ENCODE results near the gene LNP1. TPM values are rescaled to one million over a fixed set of nuclear protein-coding genes. Genes with fewer than 3 reads are reported as not detected.

The LNP1 gene
- total and polyA plus RNA-seq, 9 of the 15 experiments (the other 6 are each of a cell fraction or from before 2014, with no cell fraction given), result 1.9 to 5.2 (median 4.5) TPM

DNA sequence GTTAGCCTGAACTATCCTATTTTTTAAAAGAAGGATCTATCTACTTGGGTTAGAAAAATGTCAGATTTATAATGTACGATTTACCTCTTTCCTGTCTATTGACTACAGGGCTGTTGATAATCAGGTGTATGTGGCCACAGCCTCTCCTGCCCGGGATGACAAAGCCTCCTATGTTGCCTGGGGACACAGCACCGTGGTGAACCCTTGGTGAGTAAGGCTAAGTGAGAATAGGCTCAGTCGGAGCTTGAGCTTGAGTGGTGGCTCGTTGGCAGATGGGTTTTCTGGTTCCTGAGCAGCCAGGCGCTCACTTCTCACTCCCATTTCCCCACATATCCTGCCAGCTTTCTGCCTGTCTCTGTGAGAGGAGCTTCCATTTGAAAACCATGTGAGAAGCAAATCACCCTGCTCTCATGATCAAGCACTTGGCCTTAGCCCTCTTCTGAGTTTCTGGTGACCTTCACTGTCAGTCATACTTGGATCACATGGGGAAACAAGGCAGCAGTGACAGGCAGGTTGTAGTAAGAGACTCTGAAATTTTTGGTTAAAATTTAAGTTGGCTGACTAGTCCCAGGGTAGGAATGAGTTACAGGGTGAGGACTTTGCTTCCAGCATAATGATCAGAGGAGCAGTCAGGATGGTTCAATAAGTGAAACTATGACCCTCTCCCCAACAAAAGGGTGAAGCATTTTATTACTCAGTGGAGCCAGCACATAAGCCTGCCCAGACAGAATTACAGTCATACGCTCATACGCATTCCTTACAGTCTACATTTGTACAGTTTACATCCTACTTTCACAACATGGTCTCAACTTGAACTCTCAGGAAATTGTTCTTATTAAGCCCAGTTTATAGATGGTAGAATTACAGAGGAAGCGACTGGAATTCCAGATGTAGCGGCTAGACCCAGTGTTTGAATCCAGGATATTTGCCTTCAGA is 48.8 kb upstream of the LNP1 start:
- 80% methylated on average over 9 of the region's 10 CpGs for WGBS (ENCODE audit: insufficient coverage, low coverage, missing lambda C conversion rate)
- CTCF ChIA-PET (ENCODE audit: low intra/inter-chr PET ratio), result no interaction called here
- Histone ChIP-seq H2AFZ (ENCODE audit: low read depth, low read length) (no peak overlapping the region), H3K79me2 (ENCODE audit: control insufficient read depth, insufficient read depth, low read length) (no peaks in the 10 kb centered on the region), H3K9me1 (ENCODE audit: control insufficient read depth, insufficient read depth, low read length) (no peaks in the 10 kb centered on the region), H3K4me1 (replicated peaks in 1 of 2; ENCODE audit: control insufficient read depth in 2 of 2, insufficient read depth in 2 of 2, low read length in 2 of 2) (no peaks in the 10 kb centered on the region; a peak in 2 of 5 replicates), H3K36me3 (ENCODE audit: control insufficient read depth, insufficient read depth, low read length) (peaks cover 22% of the 10 kb centered on the region; the same call in 2 of the 3 replicates), H3K4me2 (ENCODE audit: insufficient read depth, low read length) (no peak overlapping the region), H3K27me3 (ENCODE audit: control insufficient read depth in 2 of 2, insufficient read depth in 2 of 2, low read length in 2 of 2) (no peaks in the 10 kb centered on the region), H3K27ac (ENCODE audit: extremely low read depth, low read depth, low read length) (no peak overlapping the region), H4K20me1 (replicated peaks; ENCODE audit: control insufficient read depth, insufficient read depth, low read length) (no peaks in the 10 kb centered on the region), H3K9me3 (replicated peaks; ENCODE audit: control insufficient read depth, insufficient read depth, low read depth, low read length) (no peaks in the 10 kb centered on the region), H3K9ac (ENCODE audit: insufficient read depth in 1 of 2, low read depth in 2 of 2, low read length in 2 of 2) (no peak overlapping the region), H3K4me3 (no peak overlapping the region)
- POLR2A ChIA-PET, result interaction anchor here (0.5 kb wide), 1 partner anchor 43 kb away, joined by 4 read pairs; no protein-coding TSS in a partner anchor
- no peak for FAIRE-seq
- ATAC-seq, result no peak
- DNase-seq (ENCODE audit: extremely low read depth in 1 of 4, low spot score in 3 of 4), result no peak
- in situ Hi-C loops (cut with MboI) (no loop called here), intact Hi-C loops (cut with micrococcal nuclease) (no loop called here)
- BruUV-seq (replicated peaks), result no TSS peak
- TF ChIP-seq FIP1L1 (IDR thresholded peaks at IDR 0.05; ENCODE audit: low read depth, low read length, poor library complexity, severe bottlenecking) (no peak), ELF1 (tag; IDR thresholded peaks at IDR 0.05) (no peak), ZZZ3 (IDR thresholded peaks at IDR 0.05) (no peak), ZNF583 (CRISPR knock-in tag; IDR thresholded peaks at IDR 0.05) (no peak), ZC3H8 (IDR thresholded peaks at IDR 0.05) (no peak), ZNF3 (CRISPR knock-in tag; IDR thresholded peaks at IDR 0.05) (no peak), CBX1 (IDR thresholded peaks at IDR 0.05; ENCODE audit: low read depth) (no peak), ZNF354B (CRISPR knock-in tag; IDR thresholded peaks at IDR 0.05) (no peak), ZNF274 (IDR thresholded peaks at IDR 0.05; ENCODE audit: borderline replicate concordance, low read depth, low read length) (no peak), KAT8 (IDR thresholded peaks at IDR 0.05; ENCODE audit: low read depth) (no peak)
- TF ChIP-seq, protein P1, sequence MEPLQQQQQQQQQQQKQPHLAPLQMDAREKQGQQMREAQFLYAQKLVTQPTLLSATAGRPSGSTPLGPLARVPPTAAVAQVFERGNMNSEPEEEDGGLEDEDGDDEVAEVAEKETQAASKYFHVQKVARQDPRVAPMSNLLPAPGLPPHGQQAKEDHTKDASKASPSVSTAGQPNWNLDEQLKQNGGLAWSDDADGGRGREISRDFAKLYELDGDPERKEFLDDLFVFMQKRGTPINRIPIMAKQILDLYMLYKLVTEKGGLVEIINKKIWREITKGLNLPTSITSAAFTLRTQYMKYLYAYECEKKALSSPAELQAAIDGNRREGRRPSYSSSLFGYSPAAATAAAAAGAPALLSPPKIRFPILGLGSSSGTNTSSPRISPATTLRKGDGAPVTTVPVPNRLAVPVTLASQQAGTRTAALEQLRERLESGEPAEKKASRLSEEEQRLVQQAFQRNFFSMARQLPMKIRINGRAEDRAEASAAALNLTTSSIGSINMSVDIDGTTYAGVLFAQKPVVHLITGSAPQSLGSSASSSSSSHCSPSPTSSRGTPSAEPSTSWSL (CRISPR knock-in tag; IDR thresholded peaks at IDR 0.05; ENCODE audit: borderline replicate concordance), result no peak
- TF ChIP-seq, protein P2, sequence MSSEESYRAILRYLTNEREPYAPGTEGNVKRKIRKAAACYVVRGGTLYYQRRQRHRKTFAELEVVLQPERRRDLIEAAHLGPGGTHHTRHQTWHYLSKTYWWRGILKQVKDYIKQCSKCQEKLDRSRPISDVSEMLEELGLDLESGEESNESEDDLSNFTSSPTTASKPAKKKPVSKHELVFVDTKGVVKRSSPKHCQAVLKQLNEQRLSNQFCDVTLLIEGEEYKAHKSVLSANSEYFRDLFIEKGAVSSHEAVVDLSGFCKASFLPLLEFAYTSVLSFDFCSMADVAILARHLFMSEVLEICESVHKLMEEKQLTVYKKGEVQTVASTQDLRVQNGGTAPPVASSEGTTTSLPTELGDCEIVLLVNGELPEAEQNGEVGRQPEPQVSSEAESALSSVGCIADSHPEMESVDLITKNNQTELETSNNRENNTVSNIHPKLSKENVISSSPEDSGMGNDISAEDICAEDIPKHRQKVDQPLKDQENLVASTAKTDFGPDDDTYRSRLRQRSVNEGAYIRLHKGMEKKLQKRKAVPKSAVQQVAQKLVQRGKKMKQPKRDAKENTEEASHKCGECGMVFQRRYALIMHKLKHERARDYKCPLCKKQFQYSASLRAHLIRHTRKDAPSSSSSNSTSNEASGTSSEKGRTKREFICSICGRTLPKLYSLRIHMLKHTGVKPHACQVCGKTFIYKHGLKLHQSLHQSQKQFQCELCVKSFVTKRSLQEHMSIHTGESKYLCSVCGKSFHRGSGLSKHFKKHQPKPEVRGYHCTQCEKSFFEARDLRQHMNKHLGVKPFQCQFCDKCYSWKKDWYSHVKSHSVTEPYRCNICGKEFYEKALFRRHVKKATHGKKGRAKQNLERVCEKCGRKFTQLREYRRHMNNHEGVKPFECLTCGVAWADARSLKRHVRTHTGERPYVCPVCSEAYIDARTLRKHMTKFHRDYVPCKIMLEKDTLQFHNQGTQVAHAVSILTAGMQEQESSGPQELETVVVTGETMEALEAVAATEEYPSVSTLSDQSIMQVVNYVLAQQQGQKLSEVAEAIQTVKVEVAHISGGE (CRISPR knock-in tag; IDR thresholded peaks at IDR 0.05), result no peak
- TF ChIP-seq, protein P3, sequence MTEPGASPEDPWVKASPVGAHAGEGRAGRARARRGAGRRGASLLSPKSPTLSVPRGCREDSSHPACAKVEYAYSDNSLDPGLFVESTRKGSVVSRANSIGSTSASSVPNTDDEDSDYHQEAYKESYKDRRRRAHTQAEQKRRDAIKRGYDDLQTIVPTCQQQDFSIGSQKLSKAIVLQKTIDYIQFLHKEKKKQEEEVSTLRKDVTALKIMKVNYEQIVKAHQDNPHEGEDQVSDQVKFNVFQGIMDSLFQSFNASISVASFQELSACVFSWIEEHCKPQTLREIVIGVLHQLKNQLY (CRISPR knock-in tag; conservative IDR thresholded peaks at IDR 0.05), result no peak

Measured in K562 (cell line).